MCF 10A (cell line): ENCODE measurements around the gene ZKSCAN2. TPM values are rescaled to one million over a fixed set of nuclear protein-coding genes. Genes with fewer than 3 reads are reported as not detected.

ENCODE experiments used
- BruUV-seq: library from RNA; stranded (reverse); fragments of 400-500 nt; replicated peaks from 2 replicates; lab custom pipeline; 2021; lab: Mats Ljungman, UMichigan
- CTCF ChIA-PET: fragments of 300-600 bp; sonication (Branson Sonifier 250); formaldehyde crosslinking; extraction: SDS; loops from one replicate; lab custom pipeline; 2021; ENCODE audit warnings: antibody characterized with exemption, inconsistent platforms; lab: Yijun Ruan, JAX
- POLR2A ChIA-PET: fragments of 300-600, 350-650 bp; sonication (Branson Sonifier 250); formaldehyde crosslinking; extraction: SDS; loops from one replicate; lab custom pipeline; 2020; ENCODE audit warnings: antibody characterized with exemption, inconsistent platforms; lab: Yijun Ruan, JAX
- DNase-seq: peaks from one replicate; pipeline ENCODE4 v3.0.0-alpha.2; 2018; ENCODE audit not compliant: unreplicated experiment
- H3K27ac Mint-ChIP-seq: one replicate; pipeline ENCODE4 v1.8.0; 2022; ENCODE audit warnings: mild to moderate bottlenecking, low read depth, mixed read lengths; ENCODE audit not compliant: unreplicated experiment
- H3K27me3 Mint-ChIP-seq: one replicate; pipeline ENCODE4 v1.8.0; 2022; ENCODE audit warnings: mixed read lengths; ENCODE audit not compliant: insufficient read depth, unreplicated experiment
- H3K36me3 Mint-ChIP-seq: one replicate; pipeline ENCODE4 v1.8.0; 2022; ENCODE audit warnings: mild to moderate bottlenecking, moderate library complexity, mixed read lengths; ENCODE audit not compliant: insufficient read depth, unreplicated experiment
- H3K4me1 Mint-ChIP-seq: one replicate; pipeline ENCODE4 v1.8.0; 2022; ENCODE audit warnings: mixed read lengths; ENCODE audit not compliant: insufficient read depth, unreplicated experiment
- H3K4me3 Mint-ChIP-seq: one replicate; pipeline ENCODE4 v1.8.0; 2022; ENCODE audit warnings: mild to moderate bottlenecking, moderate library complexity, mixed read lengths; ENCODE audit not compliant: unreplicated experiment
- H3K9me3 Mint-ChIP-seq: one replicate; pipeline ENCODE4 v1.8.0; 2022; ENCODE audit warnings: mixed read lengths; ENCODE audit not compliant: unreplicated experiment
- intact Hi-C: fragments of 100-400 bp; cut with micrococcal nuclease; formaldehyde crosslinking; loops from 2 replicates; pipeline ENCODE4 v1.14.1; 2022
- total RNA-seq: library from RNA; stranded (reverse); gene quantifications from 2 replicates; pipeline ENCODE4 v1.2.3, GENCODE V29; 2022
- TF ChIP-seq, protein P1 (sequence below): fragments of 200-600 bp; IDR thresholded peaks from one replicate; pipeline ENCODE4 v1.8.0; 2022; ENCODE audit warnings: antibody characterized with exemption, mild to moderate bottlenecking; ENCODE audit not compliant: unreplicated experiment

ZKSCAN2 gene
- total RNA-seq, 1 experiment from 2014 or later = 7.8 TPM

DNA sequence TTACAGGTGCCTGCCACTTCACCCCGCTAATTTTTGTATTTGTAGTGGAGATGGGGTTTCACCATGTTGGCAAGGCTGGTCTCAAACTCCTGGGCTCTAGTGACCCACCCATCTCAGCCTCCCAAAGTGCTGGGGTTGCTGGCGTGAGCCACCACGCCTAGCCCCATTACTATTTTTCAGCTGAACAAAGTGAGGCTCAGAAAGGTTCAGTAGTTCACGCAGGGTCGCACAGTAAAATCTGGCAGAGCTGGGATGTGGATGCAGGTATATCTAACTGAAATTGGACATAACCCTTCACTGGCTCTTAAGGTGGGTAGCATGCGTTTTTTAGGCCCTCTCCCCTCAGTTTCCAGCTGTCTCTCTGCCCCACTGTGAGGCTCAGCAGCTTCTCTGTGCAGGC, 33.7 kb downstream of the ZKSCAN2 start:
- no peak overlapping the region for H3K27ac Mint-ChIP-seq
- H3K4me1 Mint-ChIP-seq = peaks cover 7% of the 10 kb centered on the region
- POLR2A ChIA-PET = interaction anchor here (0.6 to 1.2 kb wide), 2 partner anchors 112 to 114 kb away, joined by 3 read pairs; partner anchors contain the start of gene LCMT1
- no peaks in the 10 kb centered on the region for H3K27me3 Mint-ChIP-seq
- no TSS peak for BruUV-seq
- intact Hi-C loops = no loop called here
- H3K36me3 Mint-ChIP-seq = peaks cover 10% of the 10 kb centered on the region
- CTCF ChIA-PET = interaction anchor here (0.6 to 11.5 kb wide), 15 partner anchors 10 to 707 kb away, joined by 3 to 95 read pairs (median 5); no protein-coding TSS in a partner anchor
- no peaks in the 10 kb centered on the region for H3K9me3 Mint-ChIP-seq
- no peak for DNase-seq
- H3K4me3 Mint-ChIP-seq = no peak overlapping the region
- TF ChIP-seq, protein P1, sequence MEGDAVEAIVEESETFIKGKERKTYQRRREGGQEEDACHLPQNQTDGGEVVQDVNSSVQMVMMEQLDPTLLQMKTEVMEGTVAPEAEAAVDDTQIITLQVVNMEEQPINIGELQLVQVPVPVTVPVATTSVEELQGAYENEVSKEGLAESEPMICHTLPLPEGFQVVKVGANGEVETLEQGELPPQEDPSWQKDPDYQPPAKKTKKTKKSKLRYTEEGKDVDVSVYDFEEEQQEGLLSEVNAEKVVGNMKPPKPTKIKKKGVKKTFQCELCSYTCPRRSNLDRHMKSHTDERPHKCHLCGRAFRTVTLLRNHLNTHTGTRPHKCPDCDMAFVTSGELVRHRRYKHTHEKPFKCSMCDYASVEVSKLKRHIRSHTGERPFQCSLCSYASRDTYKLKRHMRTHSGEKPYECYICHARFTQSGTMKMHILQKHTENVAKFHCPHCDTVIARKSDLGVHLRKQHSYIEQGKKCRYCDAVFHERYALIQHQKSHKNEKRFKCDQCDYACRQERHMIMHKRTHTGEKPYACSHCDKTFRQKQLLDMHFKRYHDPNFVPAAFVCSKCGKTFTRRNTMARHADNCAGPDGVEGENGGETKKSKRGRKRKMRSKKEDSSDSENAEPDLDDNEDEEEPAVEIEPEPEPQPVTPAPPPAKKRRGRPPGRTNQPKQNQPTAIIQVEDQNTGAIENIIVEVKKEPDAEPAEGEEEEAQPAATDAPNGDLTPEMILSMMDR = no peak

DNA sequence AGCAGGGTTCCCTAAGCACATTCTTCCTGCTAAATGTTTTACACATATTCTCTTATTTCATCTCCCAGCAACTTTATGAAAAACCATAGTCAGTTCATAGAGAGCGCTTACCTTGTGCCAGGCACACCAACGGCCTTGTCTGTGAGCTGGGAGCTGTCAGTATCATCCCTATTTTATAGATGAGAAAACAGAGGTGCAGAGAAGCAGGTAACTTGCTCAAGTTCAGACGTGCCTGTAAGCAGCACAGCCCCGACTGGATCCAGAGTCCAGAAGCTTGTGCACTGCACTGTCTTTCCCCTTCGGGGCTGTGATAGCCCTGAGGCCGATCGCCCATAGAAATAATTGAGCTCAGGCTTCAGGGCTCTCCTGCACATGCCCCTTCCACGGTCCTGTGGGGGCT, 34.7 kb downstream of the ZKSCAN2 start:
- Mint-ChIP-seq H3K27ac (no peak overlapping the region), H3K9me3 (no peaks in the 10 kb centered on the region), H3K27me3 (peaks cover 6% of the 10 kb centered on the region), H3K36me3 (peaks cover 8% of the 10 kb centered on the region), H3K4me3 (no peak overlapping the region), H3K4me1 (peaks cover 7% of the 10 kb centered on the region)
- no peak for DNase-seq
- ChIA-PET POLR2A (interaction anchor here (1.2 kb wide), 1 partner anchor 113 kb away, joined by 3 read pairs; no protein-coding TSS in a partner anchor), CTCF (interaction anchor here (0.5 to 11.5 kb wide), 15 partner anchors 11 to 1123 kb away, joined by 3 to 95 read pairs (median 4); no protein-coding TSS in a partner anchor)
- BruUV-seq = no TSS peak
- intact Hi-C loops = no loop called here
- TF ChIP-seq, protein P1 = no peak

DNA sequence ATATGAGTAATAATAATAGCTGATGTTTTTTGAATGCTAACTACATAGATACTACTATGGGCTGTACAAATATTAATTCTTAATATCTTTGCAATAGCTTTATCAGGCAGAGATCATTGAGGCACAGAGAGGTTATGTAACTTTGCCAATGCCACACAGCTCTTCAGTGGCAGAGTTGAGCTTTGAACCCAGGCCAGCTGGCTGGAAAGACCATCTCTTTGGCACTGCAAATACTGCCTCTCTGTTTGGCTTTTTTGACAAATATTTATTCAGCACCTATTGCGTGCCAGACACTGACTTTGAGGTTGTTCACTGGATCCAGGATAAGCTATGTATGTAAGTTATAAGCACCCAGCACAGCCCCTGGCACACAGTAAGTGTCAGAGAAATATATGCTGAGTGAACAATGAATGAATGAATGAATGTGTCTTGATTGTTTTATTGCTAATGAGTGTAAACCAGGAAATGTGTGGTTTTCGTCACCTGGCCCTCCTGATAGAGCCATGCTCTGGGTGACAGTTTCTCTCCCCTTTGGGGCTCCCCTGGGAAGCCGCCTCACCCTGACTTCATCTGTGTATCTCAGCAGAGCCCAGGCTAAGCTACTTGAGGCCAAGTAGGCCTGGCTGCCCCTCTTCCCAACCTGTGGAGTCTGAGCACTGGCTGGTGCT, 38.4 kb downstream of the ZKSCAN2 start:
- Mint-ChIP-seq H3K4me1 (no peaks in the 10 kb centered on the region), H3K9me3 (no peaks in the 10 kb centered on the region), H3K36me3 (peaks cover 6% of the 10 kb centered on the region), H3K4me3 (no peak overlapping the region), H3K27me3 (peaks cover 31% of the 10 kb centered on the region), H3K27ac (no peak overlapping the region)
- POLR2A ChIA-PET = no interaction called here
- CTCF ChIA-PET = interaction anchor here (0.9 to 11.5 kb wide), 3 partner anchors 9 to 15 kb away, joined by 3 to 95 read pairs (median 4); no protein-coding TSS in a partner anchor
- intact Hi-C loops = no loop called here
- no TSS peak for BruUV-seq
- DNase-seq = no peak
- TF ChIP-seq, protein P1 = no peak

DNA sequence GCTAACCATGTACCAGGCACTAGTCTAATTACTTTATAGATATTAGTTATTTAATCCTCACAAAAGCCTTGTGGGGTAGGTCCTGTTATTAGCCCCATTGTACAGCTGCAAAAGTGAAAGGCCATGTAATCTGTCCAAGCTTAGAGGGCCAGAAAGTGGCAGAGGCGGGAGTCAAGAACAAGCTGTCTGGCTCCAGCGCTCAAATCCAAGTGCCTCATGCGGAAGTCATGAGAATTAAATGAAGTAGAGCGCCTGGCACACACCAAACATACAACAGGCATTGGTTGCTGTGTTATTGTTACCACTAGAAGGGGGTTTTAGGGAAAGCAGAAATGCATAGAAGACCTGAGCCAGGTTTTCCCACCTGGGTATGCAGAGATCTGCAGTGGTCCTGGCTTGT, 39.7 kb downstream of the ZKSCAN2 start:
- peaks cover 6% of the 10 kb centered on the region for H3K36me3 Mint-ChIP-seq
- H3K9me3 Mint-ChIP-seq = no peaks in the 10 kb centered on the region
- H3K4me1 Mint-ChIP-seq = no peaks in the 10 kb centered on the region
- BruUV-seq = no TSS peak
- intact Hi-C loops = no loop called here
- TF ChIP-seq, protein P1 = no peak
- ChIA-PET POLR2A (interaction anchor here (0.6 kb wide), 1 partner anchor 98 kb away, joined by 4 read pairs; no protein-coding TSS in a partner anchor), CTCF (interaction anchor here (0.6 to 11.5 kb wide), 4 partner anchors 8 to 1417 kb away, joined by 3 to 95 read pairs (median 4); no protein-coding TSS in a partner anchor)
- H3K27me3 Mint-ChIP-seq = peaks cover 31% of the 10 kb centered on the region
- no peak overlapping the region for H3K27ac Mint-ChIP-seq
- no peak for DNase-seq
- H3K4me3 Mint-ChIP-seq = no peak overlapping the region
